ENCODE results near the gene KRTAP10-6. TPM values are rescaled to one million over a fixed set of nuclear protein-coding genes. Genes with fewer than 3 reads are reported as not detected.
A peak's percentile ranks its signal among the peaks of the same experiment; 100 is the strongest.
"Not testable (repeated sequence)": the region's sequence is repeated elsewhere in the genome, so short reads cannot be mapped to it uniquely, and the experiment has no call there.

Gene KRTAP10-6
- total RNA-seq, 2 donors from 2014 or later = not detected

- peak; percentile 9 for DNase-seq (ENCODE audit: low spot score)
- TF ChIP-seq CTCF (IDR thresholded peaks at IDR 0.05) = no peak
- Histone ChIP-seq H3K9me3 (peaks cover 0 to 19% of the 10 kb centered on the region in 2 donors), H3K36me3 (no peaks in the 10 kb centered on the region), H3K4me3 (no peak overlapping the region), H3K27me3 (no peaks in the 10 kb centered on the region), H3K27ac (no peak overlapping the region), H3K4me1 (no peaks in the 10 kb centered on the region)
Measured at GRCh38 chr21:44576025-44576420, 16.3 kb downstream of the KRTAP10-6 start.

DNA sequence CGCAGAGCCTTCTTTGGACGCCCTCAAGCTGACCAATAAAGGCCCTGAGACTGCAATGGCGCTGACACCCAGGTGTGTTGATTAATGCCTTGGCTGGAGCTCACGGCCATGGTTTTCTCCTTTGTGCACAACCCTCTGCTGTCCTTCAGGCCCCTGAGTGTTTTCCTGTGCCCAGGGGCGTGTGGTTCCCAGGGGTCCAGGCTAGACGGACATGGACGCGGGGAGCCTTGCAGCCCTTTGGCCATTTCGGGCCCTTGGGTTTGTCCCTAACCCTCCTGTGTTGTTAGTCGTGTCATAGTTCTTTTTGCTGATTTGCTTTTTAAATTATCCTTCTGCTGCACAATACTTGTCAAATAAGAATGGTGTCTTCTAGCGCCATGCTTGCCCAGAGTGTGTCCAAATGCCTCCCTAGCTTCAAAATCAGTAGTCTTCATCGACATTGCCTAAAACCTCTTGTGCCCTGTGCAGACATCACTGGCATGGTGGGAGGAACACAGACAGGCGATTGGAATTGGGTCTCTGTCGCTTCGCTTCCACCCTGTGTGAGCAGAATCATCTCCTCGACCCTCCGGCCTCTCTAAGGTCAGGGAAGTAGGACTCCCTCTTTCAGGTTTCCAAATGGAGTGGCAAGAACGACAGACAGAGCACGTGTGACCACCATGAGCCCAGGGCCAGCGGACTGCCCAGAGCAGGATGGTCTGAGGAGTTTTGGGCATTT lies 16.8 kb downstream of the KRTAP10-6 start:
- peak; percentile 9 for DNase-seq (ENCODE audit: low spot score)
- Histone ChIP-seq H3K27ac (no peak overlapping the region), H3K9me3 (peaks cover 0 to 16% of the 10 kb centered on the region in 2 donors), H3K27me3 (no peaks in the 10 kb centered on the region), H3K4me3 (no peak overlapping the region), H3K36me3 (no peaks in the 10 kb centered on the region), H3K4me1 (no peaks in the 10 kb centered on the region)
- no peak for TF ChIP-seq CTCF (IDR thresholded peaks at IDR 0.05)

- Histone ChIP-seq H3K27ac (no peak overlapping the region), H3K27me3 (no peaks in the 10 kb centered on the region), H3K9me3 (peaks cover 0 to 16% of the 10 kb centered on the region in 2 donors), H3K4me1 (no peaks in the 10 kb centered on the region), H3K36me3 (no peaks in the 10 kb centered on the region), H3K4me3 (no peak overlapping the region)
- no peak for TF ChIP-seq CTCF (IDR thresholded peaks at IDR 0.05)
- DNase-seq (ENCODE audit: low spot score) = peak; percentile 28
Measured at GRCh38 chr21:44574457-44575306, 17.6 kb downstream of the KRTAP10-6 start.

DNA sequence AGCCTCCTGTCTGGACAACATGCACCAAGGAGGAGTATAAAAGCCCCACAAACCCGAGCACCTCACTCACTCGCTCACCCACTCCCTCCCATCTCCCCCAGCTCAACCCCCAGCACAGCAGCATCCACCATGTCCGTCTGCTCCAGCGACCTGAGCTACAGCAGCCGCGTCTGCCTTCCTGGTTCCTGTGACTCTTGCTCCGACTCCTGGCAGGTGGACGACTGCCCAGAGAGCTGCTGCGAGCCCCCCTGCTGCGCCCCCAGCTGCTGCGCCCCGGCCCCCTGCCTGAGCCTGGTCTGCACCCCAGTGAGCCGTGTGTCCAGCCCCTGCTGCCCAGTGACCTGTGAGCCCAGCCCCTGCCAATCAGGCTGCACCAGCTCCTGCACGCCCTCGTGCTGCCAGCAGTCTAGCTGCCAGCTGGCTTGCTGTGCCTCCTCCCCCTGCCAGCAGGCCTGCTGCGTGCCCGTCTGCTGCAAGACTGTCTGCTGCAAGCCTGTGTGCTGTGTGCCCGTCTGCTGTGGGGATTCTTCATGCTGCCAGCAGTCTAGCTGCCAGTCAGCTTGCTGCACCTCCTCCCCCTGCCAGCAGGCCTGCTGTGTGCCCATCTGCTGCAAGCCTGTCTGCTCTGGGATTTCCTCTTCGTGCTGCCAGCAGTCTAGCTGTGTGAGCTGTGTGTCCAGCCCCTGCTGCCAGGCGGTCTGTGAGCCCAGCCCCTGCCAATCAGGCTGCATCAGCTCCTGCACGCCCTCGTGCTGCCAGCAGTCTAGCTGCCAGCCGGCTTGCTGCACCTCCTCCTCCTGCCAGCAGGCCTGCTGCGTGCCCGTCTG lies 18.5 kb downstream of the KRTAP10-6 start, which contains the start of gene KRTAP10-4:
Gene KRTAP10-4 (plus strand): TSS at position 100 of the 827 bp plus-strand sequence. CDS start 30 bp downstream, at position 130.
- not testable (repeated sequence) for H3K4me1 ChIP-seq, H3K27me3 ChIP-seq, H3K27ac ChIP-seq, H3K36me3 ChIP-seq, H3K4me3 ChIP-seq
- peak; percentile 21 for DNase-seq (ENCODE audit: low spot score)
- peaks cover 0 to 16% of the 10 kb centered on the region in 2 donors for H3K9me3 ChIP-seq

- Histone ChIP-seq H3K27ac (no peak overlapping the region), H3K36me3 (no peaks in the 10 kb centered on the region), H3K9me3 (peaks cover 0 to 16% of the 10 kb centered on the region in 2 donors), H3K27me3 (no peaks in the 10 kb centered on the region), H3K4me3 (no peak overlapping the region), H3K4me1 (no peaks in the 10 kb centered on the region)
- peak; percentile 11 for DNase-seq (ENCODE audit: low spot score)
- no peak for TF ChIP-seq CTCF (IDR thresholded peaks at IDR 0.05)
Measured at GRCh38 chr21:44572959-44573583, 19.2 kb downstream of the KRTAP10-6 start.
